ENCODE measurements around the gene ZXDC.

DNA sequence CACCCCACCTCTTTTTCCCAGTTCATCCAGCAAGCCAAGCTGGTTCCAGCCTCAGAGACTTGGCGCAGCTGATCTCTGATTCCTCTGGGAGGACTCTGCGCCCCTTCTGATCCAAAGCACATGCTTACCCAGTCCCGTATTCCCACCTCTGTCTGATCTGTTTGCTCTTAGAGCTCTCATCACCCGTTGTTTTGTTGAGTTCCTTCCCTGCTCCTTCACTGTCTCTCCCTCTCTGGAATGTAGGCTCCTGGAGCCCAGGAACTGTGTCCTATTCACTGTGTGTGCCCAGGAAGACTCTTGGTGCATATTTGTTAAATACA is 1.3 kb upstream of the ZXDC start:
- TF ChIP-seq POLR2AphosphoS5 (IDR thresholded peaks at IDR 0.05; ENCODE audit: borderline replicate concordance, low read depth, low read length) (no peak), EZH2 (IDR thresholded peaks at IDR 0.05) (no peak), FOXP2 (optimal IDR thresholded peaks at IDR 0.05; ENCODE audit: control extremely low read depth, extremely low read length, insufficient read depth) (no peak)

Data from SK-N-MC (cell line).